NK-92 (cell line): ENCODE data around the gene CTU1.

Experiments used
- DNase-seq: peaks from one replicate; lab custom pipeline; 2025; ENCODE audit not compliant: unreplicated experiment; lab: John Stamatoyannopoulos, UW

Gene CTU1

GRCh38 chr19:51107406-51108065 is 673 bp downstream of the CTU1 start:
- DNase-seq, result no peak

GRCh38 chr19:51103926-51104341 is 4.3 kb downstream of the CTU1 start:
- DNase-seq, result no peak

GRCh38 chr19:51102991-51103390 is 5.2 kb downstream of the CTU1 start:
- DNase-seq, result no peak

- no peak for DNase-seq
Measured at GRCh38 chr19:51101171-51101865, 6.9 kb downstream of the CTU1 start.

- no peak for DNase-seq
Measured at GRCh38 chr19:51100601-51101000, 7.6 kb downstream of the CTU1 start.

GRCh38 chr19:51099047-51099382 is 9.2 kb downstream of the CTU1 start:
- DNase-seq, result no peak

- DNase-seq, result no peak
Measured at GRCh38 chr19:51098365-51099046, 9.7 kb downstream of the CTU1 start.

- no peak for DNase-seq
Measured at GRCh38 chr19:51097796-51098195, 10.4 kb downstream of the CTU1 start.

- DNase-seq, result no peak
Measured at GRCh38 chr19:51097166-51097738, 11.0 kb downstream of the CTU1 start.

GRCh38 chr19:51096473-51097165 is 11.6 kb downstream of the CTU1 start:
- DNase-seq, result no peak

- no peak for DNase-seq
Measured at GRCh38 chr19:51094696-51095279, 13.4 kb downstream of the CTU1 start.

- no peak for DNase-seq
Measured at GRCh38 chr19:51093510-51094345, 14.5 kb downstream of the CTU1 start.

- no peak for DNase-seq
Measured at GRCh38 chr19:51093101-51093500, 15.1 kb downstream of the CTU1 start.

GRCh38 chr19:51091895-51092873 is 16.0 kb downstream of the CTU1 start:
- DNase-seq, result no peak

- no peak for DNase-seq
Measured at GRCh38 chr19:51091126-51091525, 17.1 kb downstream of the CTU1 start.

- DNase-seq, result no peak
Measured at GRCh38 chr19:51090471-51090870, 17.7 kb downstream of the CTU1 start.

- no peak for DNase-seq
Measured at GRCh38 chr19:51089786-51090185, 18.4 kb downstream of the CTU1 start.

GRCh38 chr19:51086153-51086850 is 21.9 kb downstream of the CTU1 start:
- no peak for DNase-seq
